Effector memory CD4-positive, alpha-beta T cell (primary cell): ENCODE data around the gene MYOM3.
A peak's percentile ranks its signal among the peaks of the same experiment; 100 is the strongest.

Experiments used
- DNase-seq, 3 donors: peaks; one replicate each; pipeline ENCODE4 v3.0.0-alpha.2; 2020
- H3K27ac ChIP-seq: 2 replicates; pipeline ENCODE4 v1.7.0; 2013; ENCODE audit warnings: mild to moderate bottlenecking, low read length, moderate library complexity; ENCODE audit not compliant: insufficient read depth, poor library complexity, severe bottlenecking
- H3K27me3 ChIP-seq: replicated peaks from 2 replicates; pipeline ENCODE4 v1.7.0; 2013; ENCODE audit warnings: mild to moderate bottlenecking, low read length; ENCODE audit not compliant: insufficient read depth, control insufficient read depth, poor library complexity, severe bottlenecking
- H3K36me3 ChIP-seq: 2 replicates; pipeline ENCODE4 v1.7.0; 2013; ENCODE audit warnings: mild to moderate bottlenecking, low read length, moderate library complexity; ENCODE audit not compliant: control insufficient read depth, insufficient read depth
- H3K4me1 ChIP-seq: 2 replicates; pipeline ENCODE4 v1.7.0; 2013; ENCODE audit warnings: low read length, mild to moderate bottlenecking; ENCODE audit not compliant: control insufficient read depth, insufficient read depth, poor library complexity, severe bottlenecking
- H3K4me3 ChIP-seq: 2 replicates; pipeline ENCODE4 v1.7.0; 2013; ENCODE audit warnings: low read length, low read depth, mild to moderate bottlenecking; ENCODE audit not compliant: insufficient read depth, poor library complexity, severe bottlenecking
- H3K9me3 ChIP-seq: 2 replicates; pipeline ENCODE4 v1.7.0; 2013; ENCODE audit warnings: mild to moderate bottlenecking, low read length, moderate library complexity; ENCODE audit not compliant: control insufficient read depth
- total RNA-seq, 3 donors: gene quantifications; one replicate each; lab custom pipeline; 2026; lab: John Stamatoyannopoulos, UW

MYOM3 gene
- 0 reads per million in 3 donors for total RNA-seq

DNA sequence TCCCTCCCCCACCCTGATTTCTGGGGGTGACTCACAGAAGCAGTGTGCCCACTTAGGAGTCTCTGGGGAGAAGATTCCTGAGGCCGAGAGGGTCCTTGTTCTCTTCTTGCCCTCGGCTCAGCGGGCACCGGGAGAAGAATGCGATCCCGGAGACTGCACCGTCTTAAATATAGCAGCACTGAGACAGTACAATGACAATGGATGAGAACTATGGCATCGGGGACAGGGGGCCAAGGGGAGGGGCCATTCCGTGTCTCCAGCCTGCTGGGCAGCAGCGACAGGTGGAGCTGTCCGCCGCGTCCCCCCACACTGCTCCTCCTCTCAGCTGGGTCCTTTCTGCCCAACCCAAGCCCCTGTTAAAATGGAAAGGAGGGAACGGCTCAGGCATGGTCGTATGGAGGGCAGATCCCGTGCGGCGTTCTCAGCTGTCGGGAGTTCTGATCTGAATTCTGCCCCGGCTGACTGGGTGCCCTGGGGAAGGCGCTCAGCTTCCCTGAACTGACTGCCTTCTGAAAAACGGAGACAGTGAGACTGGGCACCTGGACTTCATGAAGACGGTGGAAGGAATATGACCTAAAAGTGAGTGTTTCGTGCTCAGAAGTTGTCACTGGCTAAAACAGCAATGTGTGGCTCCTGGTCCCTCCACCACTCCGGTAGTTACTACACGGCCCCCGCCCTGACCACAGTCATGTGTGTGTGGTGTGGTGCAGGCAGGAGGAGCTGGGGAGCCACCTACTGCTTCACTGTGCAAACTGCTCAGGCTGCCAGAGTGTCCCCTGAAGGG, at the start of gene MYOM3:
Gene MYOM3, minus strand, starts transcription at position 140 of the 784 bp plus-strand sequence. CDS start 3,499 bp downstream, outside the sequence.
- DNase-seq = peak in 2 of 3 donors; percentile 12 to 23
- no peaks in the 10 kb centered on the region for H3K9me3 ChIP-seq
- no peak within 1 kb of the TSS for H3K27ac ChIP-seq
- H3K4me3 ChIP-seq = no peak within 1 kb of the TSS
- H3K4me1 ChIP-seq = peaks cover 6% of the 10 kb centered on the region
- no peaks in the 10 kb centered on the region for H3K27me3 ChIP-seq
- no peaks in the 10 kb centered on the region for H3K36me3 ChIP-seq

DNA sequence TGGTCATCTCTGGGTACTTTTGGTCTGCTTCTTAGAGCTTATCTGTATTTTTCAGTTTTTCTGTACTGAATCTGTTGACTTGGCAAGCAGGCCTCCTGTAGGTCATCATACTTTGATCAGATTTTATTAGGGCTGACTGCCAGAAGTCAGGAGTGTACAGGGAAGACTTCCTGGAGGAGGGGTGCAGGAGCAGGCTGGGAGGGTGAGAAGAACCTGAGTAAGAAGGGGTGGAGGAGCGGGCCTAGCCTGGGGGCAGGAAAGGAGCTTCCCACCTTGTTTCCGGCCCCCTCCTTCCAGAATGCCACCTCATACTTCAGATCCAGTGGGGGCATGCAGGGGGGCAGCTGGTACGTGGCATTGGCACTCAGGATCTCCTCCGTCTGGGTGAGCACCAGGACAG, 49.3 kb upstream of the MYOM3 start:
- Histone ChIP-seq H3K4me3 (no peak overlapping the region), H3K4me1 (no peaks in the 10 kb centered on the region), H3K27ac (no peak overlapping the region), H3K27me3 (no peaks in the 10 kb centered on the region), H3K36me3 (peaks cover 6% of the 10 kb centered on the region), H3K9me3 (no peaks in the 10 kb centered on the region)
- no peak for DNase-seq

DNA sequence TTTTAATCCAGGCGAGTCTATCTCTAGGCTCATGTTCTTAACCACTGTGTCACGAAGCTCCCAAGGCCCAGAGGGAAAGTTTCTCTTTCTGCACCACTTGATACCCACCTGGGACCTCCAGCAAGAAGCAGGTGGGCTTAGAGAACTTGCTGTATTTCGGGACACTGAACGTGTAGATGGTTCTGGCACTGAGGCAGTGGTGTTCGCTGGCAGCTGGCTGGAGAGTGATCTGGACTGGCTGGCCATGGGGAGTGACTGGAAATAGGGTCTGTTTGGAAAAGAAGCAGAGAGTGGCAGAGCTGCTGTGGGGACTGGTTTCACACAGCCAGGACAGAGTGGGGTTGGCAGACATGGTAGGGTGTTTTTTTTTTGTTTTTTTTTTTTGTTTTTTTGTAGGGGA, 47.4 kb upstream of the MYOM3 start:
- Histone ChIP-seq H3K27ac (no peak overlapping the region), H3K4me3 (no peak overlapping the region), H3K4me1 (no peaks in the 10 kb centered on the region), H3K36me3 (peaks cover 6% of the 10 kb centered on the region), H3K9me3 (no peaks in the 10 kb centered on the region), H3K27me3 (no peaks in the 10 kb centered on the region)
- DNase-seq = no peak

- no peak for DNase-seq
Observed at GRCh38 chr1:24157918-24158481, 46.1 kb upstream of the MYOM3 start.

DNA sequence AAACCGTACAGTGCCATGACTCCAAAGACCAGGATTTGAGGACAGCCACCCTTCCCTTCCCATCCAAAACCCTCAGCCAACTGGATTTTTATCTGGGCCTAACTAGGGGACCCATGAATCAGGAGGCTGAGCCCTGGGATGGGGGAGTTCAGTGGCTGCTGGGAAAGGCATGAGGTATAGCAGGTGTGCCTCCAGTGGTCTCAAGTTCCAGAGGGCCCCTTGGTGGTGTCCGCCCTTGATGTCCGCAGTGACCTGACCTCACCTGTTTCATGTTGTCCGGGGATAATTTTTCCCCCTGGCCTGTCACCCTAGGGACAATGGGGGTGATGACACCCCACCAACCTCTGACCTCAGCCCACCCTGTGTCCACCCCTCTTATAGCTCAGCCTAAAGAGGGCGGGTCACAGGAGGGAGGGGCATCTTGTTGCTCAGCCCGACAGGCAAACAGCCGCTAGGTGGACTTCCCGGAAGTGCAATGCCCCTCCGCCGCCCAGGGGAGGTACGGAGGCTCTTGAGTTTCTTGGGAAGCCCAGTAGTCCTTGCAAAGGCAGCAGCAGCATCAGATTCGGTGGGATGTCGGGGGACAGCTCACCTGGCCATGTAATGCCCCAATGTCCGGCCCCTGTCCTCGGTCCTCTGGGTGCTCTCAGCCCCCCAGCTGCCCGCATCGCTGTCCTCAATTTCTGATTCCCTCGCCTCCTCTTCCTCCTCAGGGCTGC, 44.8 kb upstream of the MYOM3 start:
- Histone ChIP-seq H3K36me3 (peaks cover 6% of the 10 kb centered on the region), H3K4me1 (no peaks in the 10 kb centered on the region), H3K27ac (no peak overlapping the region), H3K4me3 (no peak overlapping the region), H3K9me3 (no peaks in the 10 kb centered on the region), H3K27me3 (no peaks in the 10 kb centered on the region)
- no peak for DNase-seq

More at GRCh38 chr1:24157918-24158481, 46.1 kb upstream of the MYOM3 start:
- H3K9me3 ChIP-seq = no peaks in the 10 kb centered on the region
- H3K36me3 ChIP-seq = peaks cover 6% of the 10 kb centered on the region
- no peak overlapping the region for H3K27ac ChIP-seq
- H3K4me3 ChIP-seq = no peak overlapping the region
- H3K4me1 ChIP-seq = no peaks in the 10 kb centered on the region
- H3K27me3 ChIP-seq = no peaks in the 10 kb centered on the region

GRCh38 chr1:24155011-24155782, 43.3 kb upstream of the MYOM3 start:
- Histone ChIP-seq H3K4me3 (no peak overlapping the region), H3K36me3 (peaks cover 6% of the 10 kb centered on the region), H3K27ac (no peak overlapping the region), H3K9me3 (no peaks in the 10 kb centered on the region), H3K27me3 (no peaks in the 10 kb centered on the region), H3K4me1 (peaks cover 5% of the 10 kb centered on the region)
- no peak for DNase-seq

- no peak overlapping the region for H3K4me3 ChIP-seq
- H3K4me1 ChIP-seq = peaks cover 8% of the 10 kb centered on the region
- H3K9me3 ChIP-seq = no peaks in the 10 kb centered on the region
- no peak overlapping the region for H3K27ac ChIP-seq
- peaks cover 5% of the 10 kb centered on the region for H3K36me3 ChIP-seq
- no peaks in the 10 kb centered on the region for H3K27me3 ChIP-seq
- no peak for DNase-seq
Observed at GRCh38 chr1:24154215-24154614, 42.3 kb upstream of the MYOM3 start.

DNA sequence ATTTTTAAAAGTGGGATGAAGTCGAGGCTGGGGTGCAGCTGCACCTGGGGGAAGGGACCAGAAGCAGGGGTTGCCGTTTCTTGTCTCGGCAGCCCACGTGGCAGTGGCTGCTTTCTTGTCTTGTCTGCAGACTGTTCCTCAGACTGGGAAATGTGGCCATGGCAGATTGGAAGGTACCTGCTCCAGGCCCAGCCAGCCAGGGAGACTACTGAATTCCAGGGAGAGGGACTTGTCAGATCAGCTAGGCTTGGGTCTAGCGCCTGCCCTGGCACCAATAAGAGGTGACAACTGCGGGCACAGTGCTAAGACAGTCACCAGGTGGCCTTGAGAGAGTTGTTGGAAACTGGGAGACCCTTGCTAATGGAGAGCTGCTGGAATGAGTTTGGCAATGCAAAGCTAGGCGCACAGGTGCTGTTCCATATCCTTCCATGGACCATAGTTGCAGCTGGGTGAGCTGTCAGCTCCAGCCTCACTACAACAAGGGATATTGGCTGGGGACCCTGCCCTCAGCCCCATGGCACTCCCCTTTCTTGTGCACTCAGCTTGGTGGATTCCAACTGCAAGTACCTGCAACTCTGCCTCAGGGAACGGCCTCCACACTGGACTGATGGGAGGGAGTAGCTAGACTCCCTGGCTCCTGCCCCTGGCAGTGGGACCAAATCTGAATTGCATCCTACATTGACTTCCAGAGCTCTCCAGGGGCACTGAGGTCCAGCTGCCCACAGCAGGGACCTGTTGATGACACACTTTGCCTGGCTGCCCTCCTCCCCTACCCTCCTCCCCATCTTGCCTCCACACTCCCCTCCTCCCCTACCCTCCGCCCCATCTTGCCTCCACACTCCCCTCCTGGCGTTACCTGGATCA, 40.9 kb upstream of the MYOM3 start:
- H3K9me3 ChIP-seq = no peaks in the 10 kb centered on the region
- no peak overlapping the region for H3K27ac ChIP-seq
- peaks cover 8% of the 10 kb centered on the region for H3K4me1 ChIP-seq
- no peak for DNase-seq
- no peaks in the 10 kb centered on the region for H3K36me3 ChIP-seq
- H3K27me3 ChIP-seq = no peaks in the 10 kb centered on the region
- H3K4me3 ChIP-seq = no peak overlapping the region

- H3K36me3 ChIP-seq = no peaks in the 10 kb centered on the region
- no peaks in the 10 kb centered on the region for H3K27me3 ChIP-seq
- peaks cover 8% of the 10 kb centered on the region for H3K4me1 ChIP-seq
- H3K9me3 ChIP-seq = no peaks in the 10 kb centered on the region
- DNase-seq = no peak
- H3K4me3 ChIP-seq = no peak overlapping the region
- H3K27ac ChIP-seq = no peak overlapping the region
Observed at GRCh38 chr1:24151175-24151533, 39.2 kb upstream of the MYOM3 start.
